PC-9 (cell line): ENCODE results near the gene ARHGDIG.

Experiments used
- EZH2 ChIP-seq: fragments of 200-600 bp; sonication (generic); IDR thresholded peaks from 2 replicates; pipeline ENCODE4 v1.8.0; 2017; ENCODE audit warnings: antibody characterized with exemption, low read depth
- TF ChIP-seq, protein P1 (sequence below): fragments of 200-600 bp; sonication (generic); conservative IDR thresholded peaks from 2 replicates; pipeline ENCODE4 v1.6.1; 2017; ENCODE audit warnings: mixed run types, antibody characterized with exemption, mild to moderate bottlenecking, moderate library complexity

GRCh38 chr16:309476-309875, 29.1 kb downstream of the ARHGDIG start:
- TF ChIP-seq, protein P1, sequence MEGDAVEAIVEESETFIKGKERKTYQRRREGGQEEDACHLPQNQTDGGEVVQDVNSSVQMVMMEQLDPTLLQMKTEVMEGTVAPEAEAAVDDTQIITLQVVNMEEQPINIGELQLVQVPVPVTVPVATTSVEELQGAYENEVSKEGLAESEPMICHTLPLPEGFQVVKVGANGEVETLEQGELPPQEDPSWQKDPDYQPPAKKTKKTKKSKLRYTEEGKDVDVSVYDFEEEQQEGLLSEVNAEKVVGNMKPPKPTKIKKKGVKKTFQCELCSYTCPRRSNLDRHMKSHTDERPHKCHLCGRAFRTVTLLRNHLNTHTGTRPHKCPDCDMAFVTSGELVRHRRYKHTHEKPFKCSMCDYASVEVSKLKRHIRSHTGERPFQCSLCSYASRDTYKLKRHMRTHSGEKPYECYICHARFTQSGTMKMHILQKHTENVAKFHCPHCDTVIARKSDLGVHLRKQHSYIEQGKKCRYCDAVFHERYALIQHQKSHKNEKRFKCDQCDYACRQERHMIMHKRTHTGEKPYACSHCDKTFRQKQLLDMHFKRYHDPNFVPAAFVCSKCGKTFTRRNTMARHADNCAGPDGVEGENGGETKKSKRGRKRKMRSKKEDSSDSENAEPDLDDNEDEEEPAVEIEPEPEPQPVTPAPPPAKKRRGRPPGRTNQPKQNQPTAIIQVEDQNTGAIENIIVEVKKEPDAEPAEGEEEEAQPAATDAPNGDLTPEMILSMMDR, result no peak
- TF ChIP-seq EZH2, result no peak
